Frontal cortex (tissue), 4 donors: ENCODE measurements around the gene LCLAT1. TPM values are rescaled to one million over a fixed set of nuclear protein-coding genes. Genes with fewer than 3 reads are reported as not detected.
"Not testable (repeated sequence)": the region's sequence is repeated elsewhere in the genome, so short reads cannot be mapped to it uniquely, and the experiment has no call there.

Experiments used
- DNase-seq, 2 donors: peaks; one replicate each; pipeline ENCODE4 v3.0.0; 2012; ENCODE audit warnings: low spot score in 2 of 2
- FAIRE-seq: peaks from 2 replicates; lab custom pipeline; 2012; peaks lifted over from hg19 to GRCh38; lab: Jason Lieb, UNC
- total RNA-seq: library from RNA; depleted of rRNA; stranded (reverse); fragments of >200 nt; gene quantifications from one replicate; pipeline ENCODE4 v1.2.3, GENCODE V29; 2014
- donor health status: control.
- donor health status: control.
- donor health status: control.

Gene LCLAT1
- total RNA-seq, 1 donor from 2014 or later: 23.6 TPM

DNA sequence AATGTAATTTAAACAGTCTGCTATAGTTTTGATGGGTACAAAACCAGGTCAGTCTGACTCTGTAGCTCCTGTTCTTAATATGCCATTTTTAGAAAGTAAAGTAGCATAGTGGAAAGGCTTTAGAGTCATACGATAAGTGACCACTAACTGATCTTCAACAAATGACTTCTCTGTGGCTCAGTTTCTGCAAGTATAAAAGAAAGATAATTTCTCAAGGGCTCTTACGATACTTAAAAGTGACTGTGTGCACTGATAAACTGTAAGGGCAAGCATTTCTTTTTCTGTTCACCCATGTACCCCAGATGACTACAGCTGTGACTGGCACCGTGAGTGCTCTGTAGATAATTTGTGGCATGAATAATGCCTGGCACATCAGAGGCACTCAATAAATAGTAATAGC, 178.7 kb downstream of the LCLAT1 start:
- no peak for DNase-seq
- no peak for FAIRE-seq

DNA sequence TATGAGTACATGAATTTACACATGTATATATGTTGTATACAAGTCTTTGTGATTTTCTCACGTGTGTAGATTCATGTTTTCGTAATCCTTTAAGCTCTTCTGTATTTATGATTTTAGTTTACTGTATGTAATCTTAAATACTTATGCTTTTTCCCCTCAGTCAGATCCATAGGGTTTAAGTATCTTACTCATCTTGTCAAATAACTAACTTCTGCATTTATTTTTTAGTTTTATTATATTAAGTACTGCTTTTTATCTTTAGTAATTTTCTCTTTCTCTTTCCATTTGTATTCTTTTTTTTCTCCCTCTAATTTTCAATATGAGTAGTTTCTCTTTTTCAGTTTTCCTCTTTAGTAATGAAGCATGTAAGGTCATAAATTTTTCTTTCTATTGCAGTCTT, 179.4 kb downstream of the LCLAT1 start:
- DNase-seq (no peak), FAIRE-seq (peak; percentile 70)

DNA sequence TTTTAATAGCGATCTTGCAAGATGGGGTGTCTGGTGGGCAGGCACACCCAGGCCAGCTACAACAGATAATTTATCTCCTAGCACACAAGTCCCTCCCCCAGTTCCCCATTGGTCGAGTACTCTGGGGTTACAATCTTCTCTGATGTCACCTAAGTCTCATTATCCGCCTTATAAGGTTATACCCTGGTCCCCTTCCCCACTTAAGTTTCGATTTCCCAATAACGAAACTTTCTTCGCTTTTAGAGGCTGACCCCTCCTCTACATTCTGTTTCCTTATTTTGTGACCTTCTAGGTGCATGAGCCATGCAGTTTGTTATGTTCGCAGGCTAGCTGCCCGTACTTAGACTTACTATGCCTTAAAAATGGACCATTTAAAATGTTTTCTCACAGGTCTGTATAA, 180.1 kb downstream of the LCLAT1 start:
- no peak for FAIRE-seq

DNA sequence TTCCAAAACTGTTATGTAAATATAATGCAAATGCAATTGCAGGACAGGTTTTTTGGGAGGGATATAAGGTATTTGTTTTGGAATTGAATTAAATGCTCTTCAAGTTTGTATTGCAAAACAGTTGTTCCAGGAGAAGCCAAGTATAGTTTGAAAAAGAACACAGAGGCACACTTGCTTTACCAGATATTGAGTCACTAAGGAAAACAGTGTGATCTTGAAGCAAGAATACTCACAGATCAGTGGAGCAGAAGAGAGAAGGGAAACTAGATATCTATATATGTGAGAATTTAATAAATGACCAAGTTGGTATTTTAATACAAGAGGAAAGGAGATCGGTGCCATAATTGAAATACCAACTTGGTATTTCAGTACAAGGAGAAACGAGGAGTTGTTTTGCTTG, 181.3 kb downstream of the LCLAT1 start:
- FAIRE-seq (no peak), DNase-seq (no peak)

More for the DNA sequence above, 180.1 kb downstream of the LCLAT1 start:
- DNase-seq: no peak

DNA sequence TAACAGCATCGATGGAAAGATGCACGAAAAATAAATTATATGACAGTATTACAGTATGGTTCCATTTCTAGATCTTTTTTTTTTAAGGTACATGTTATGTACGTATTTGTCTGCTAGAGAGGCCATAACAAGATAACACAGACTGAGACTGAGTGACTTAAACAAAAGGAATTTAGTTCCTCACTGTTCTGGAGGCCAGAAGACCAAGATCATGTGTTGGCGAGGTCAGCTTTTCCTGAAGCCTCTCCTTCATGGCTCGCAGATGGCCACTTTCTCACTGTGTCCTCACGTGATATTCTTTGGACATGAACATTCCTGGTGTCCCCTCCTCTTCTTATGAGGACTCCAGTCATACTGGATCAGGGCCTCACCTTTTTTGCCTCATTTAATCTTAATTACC, 182.8 kb downstream of the LCLAT1 start:
- FAIRE-seq: no peak
- DNase-seq: no peak

DNA sequence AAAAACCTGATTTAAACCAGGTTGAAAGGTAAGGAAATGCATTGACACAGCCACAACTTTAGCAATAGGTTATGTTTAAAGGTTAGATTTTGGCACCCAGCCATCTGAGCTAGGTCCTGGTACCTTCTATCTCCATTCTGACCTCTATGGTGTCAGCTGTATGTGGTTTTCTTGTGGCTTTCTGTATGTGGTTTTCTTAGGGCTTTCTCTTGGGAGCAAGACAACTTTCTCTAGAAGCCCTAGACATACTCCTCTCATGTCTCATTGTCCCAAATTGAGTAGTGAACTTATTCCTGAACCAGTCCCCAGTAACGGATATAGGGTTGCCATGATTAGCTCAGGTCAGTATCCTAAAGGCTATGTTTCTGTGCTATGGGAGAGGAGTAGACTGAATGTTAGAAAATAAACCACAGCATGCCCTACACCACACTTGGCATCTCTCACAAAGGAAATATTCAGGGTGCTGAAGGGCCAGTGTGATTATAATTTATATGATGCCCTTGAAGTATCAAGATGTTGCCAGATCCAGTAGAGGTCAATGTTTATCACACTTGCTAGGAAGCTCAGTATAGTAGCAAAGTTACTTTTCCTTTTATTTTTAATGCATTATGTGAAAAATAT, 184.1 kb downstream of the LCLAT1 start:
- FAIRE-seq (no peak), DNase-seq (no peak)

DNA sequence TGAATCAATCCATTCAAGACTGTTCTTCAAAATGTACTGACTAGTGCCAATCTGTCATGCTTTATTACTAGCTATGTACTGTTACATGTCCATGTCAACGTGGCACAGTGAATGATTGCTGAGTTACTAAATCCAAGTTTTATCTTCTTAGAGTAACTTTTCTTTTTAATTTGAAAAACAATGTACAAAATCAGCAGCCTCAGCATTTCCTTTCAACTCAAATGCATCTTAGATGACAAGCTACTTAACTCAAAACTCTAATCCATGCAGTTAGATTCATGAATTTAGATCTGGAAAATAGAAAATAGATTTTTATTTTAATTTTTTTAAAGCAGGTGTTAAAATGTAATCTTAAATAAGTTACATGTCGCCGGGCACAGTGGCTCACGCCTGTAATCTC, 186.0 kb downstream of the LCLAT1 start:
- FAIRE-seq (no peak), DNase-seq (no peak)

DNA sequence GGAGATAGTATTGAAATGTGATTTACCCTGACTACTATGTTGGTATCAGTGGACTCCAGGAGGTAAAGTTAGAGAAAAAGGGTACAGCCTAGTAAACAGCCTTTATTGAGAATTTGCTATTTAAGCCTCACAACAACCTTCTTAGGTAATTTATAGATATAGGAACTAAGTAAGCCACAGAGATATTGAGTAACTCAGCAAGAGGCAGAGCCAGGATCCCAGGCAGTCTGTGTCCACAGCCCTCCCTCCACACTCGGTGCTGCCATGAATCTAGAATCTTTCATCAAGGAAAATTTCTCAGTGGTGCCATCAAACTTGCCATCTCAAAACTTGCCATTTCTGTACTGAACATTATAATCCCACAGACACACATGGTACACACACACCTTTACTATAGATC, 189.3 kb downstream of the LCLAT1 start:
- FAIRE-seq: no peak

DNA sequence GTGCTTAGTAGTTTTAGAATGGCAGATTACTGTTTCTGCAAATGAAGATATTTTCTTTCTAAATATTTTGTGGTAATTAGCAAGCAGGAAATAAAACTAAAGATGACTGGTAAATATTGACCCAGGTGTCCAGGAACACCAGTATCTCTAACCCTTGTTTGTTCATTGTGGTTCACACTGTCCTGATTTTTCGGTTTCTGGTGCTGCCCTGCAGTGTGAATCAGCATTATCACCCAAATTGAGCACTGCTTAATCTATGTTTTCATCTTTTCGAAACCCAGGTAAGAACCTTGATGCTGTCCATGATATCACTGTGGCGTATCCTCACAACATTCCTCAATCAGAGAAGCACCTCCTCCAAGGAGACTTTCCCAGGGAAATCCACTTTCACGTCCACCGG, 192.8 kb downstream of the LCLAT1 start:
- FAIRE-seq: no peak
- DNase-seq: no peak

More for the DNA sequence above, 189.3 kb downstream of the LCLAT1 start:
- DNase-seq: no peak

DNA sequence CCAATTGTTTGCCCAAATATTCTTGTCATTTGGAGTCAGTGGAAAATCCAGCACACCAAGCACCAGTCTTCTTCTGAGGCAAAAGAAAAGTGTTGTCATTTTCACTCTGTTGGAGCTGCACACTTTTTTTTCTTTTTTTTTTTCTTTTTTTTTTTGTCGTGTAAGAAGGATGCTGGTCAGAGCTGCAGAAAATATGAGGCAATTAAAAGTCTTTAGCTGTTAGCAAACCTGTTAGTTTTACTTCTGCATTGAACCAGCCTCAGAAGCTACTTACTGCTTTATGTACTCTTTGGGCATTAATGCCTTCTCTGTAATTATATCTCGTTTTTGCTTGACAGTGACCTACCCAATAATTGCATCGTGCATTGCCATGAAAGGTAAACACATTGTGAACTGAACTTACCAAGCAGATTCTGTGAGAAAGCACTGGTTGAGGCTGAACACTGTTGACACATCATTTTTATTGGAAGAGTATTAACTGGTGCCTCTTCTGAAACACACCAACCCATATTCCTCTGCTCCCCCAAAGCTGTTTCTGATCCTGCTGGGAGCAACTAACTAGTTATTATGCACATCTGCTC, 194.8 kb downstream of the LCLAT1 start:
- FAIRE-seq (no peak), DNase-seq (no peak)

DNA sequence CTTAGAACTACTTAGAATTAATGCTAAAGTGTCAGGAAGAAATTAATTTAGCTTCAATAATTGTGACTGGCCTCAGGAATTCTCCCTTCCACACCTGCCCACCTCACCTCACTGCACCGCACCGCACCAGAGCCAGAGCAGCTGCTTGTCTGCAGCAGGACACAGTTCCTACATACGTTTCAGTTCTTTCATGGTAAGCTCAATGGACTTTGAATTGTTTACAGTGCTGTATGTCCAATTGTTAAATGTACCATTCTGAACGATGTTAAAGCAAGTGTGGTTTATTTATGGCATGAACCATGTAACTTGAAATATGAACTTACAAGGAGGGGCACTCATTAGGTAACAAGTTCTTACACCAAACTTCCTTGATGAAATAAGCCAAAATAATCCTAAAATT, 196.0 kb downstream of the LCLAT1 start:
- DNase-seq: not testable (repeated sequence)
- peak; percentile 13 for FAIRE-seq

DNA sequence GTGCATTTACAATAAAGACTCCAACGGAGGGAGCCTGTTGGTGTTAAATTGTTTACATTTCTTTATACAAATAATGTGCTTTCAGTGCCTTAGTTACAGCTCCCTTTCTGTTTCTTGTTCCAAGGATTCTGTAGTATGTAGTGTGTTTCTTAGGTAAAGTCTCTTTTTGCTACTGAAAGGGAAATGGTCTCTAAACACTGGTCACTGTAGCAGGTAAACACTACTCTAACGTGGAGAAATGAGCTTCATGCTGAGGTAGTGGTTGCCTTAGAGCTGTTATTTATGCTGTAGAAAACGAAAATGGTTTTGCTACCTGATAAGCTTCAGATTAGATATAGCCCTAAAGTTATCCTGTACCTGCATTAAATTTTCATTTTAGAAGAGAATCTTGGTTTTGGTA, 196.6 kb downstream of the LCLAT1 start:
- no peak for DNase-seq
- no peak for FAIRE-seq

DNA sequence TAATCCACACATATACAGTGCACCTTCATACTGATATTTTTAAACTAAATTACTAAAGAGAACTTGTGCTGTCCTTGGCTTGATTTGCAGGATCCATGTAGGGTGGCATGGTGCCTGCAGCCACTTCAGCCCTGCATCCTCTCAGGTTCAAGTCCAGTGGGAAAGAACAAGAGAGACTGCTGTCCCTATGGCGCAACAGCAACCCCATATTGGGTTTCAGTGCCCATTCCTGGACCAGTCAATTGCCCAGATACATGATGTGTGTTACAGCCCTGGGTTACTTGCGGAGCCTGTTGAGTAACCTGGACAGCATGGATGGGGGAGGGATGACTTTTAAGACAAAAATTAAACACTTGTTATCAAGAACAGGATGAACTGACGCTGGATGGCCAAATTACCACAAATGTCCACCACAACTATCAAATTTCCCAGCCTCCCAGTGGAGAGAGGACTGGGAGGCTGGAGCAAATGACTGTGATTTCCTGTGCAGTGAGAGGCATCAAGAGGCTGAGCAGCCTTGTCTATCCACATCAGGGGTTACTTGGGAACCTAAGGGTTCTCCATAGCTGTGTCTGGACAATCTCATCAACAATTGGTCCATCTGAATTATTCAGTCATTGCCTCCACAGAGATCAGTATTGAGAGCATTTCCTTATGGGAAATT, 198.2 kb downstream of the LCLAT1 start:
- DNase-seq: no peak
- no peak for FAIRE-seq

DNA sequence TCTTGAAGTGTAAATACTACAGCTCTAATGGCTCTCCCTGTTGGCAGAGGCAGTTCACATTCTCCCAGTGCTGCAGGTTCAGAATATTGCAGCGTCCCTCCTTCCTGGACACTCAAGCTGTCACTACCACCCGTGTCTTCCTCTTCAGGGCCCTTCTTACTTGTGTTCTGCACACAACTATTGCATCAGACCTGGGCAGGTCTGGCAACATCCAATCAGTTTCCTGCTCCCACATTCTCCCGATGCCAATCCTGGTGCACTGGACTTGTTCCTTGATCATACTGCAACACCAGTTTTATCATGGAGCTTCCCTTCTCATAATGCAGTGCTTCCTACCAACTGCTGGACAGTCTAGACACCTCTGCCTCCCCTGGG, 198.7 kb downstream of the LCLAT1 start:
- FAIRE-seq (no peak), DNase-seq (no peak)

DNA sequence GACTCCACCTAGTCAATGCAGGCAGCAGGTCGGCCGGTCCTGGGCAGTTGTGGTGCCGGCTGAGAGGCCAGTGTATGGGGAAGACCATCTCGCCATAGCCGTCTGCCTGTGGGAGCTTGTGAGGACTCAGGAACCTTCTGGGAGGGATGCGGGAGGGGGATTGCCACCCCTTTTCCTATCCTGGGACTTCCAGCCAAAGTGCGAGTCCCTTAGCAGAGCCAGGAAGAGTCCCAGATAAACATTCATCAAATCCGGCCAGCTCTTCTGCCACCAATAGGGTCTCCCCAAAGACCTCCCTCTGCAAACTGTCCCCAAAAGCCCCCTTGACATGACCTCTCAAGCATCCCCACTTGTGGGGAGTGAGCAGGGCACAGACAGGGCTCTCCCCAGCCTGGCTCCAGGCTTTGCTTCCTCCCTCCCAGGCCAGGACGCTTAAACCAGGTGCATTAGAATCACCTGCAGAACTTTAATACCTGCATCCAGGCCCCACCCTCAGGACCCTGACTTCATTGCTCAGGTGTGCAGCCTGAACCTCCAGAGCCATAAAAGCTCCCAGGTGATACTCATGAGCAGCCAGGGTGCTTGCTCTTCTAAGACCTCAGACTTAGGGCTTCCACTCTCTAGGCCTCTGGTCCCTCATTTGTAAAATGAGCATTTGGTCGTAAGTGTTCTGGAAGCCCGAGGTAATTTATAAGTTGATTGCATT, 200.9 kb downstream of the LCLAT1 start:
- FAIRE-seq: no peak

DNA sequence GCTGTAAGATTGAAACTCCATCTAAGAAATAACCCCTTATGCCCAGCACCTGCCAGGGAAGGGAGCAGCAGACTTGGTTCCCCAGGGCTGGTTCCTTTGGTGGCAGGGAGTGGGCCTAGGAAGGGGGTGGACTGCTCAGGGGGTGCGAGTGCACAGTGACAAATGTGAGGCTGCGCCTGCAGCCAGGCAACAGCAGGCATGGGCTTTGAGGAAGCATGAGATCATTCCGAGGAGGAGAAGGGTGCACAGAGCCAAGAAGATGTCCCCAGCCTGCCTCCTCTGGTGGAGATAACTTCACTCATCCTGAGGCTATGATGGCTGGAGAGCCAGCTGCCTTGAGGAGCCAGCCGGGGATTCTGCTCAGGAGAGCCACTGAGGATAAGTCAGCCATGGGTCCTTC, 202.2 kb downstream of the LCLAT1 start:
- FAIRE-seq: no peak
- no peak for DNase-seq

More for the DNA sequence above, 200.9 kb downstream of the LCLAT1 start:
- DNase-seq: no peak

DNA sequence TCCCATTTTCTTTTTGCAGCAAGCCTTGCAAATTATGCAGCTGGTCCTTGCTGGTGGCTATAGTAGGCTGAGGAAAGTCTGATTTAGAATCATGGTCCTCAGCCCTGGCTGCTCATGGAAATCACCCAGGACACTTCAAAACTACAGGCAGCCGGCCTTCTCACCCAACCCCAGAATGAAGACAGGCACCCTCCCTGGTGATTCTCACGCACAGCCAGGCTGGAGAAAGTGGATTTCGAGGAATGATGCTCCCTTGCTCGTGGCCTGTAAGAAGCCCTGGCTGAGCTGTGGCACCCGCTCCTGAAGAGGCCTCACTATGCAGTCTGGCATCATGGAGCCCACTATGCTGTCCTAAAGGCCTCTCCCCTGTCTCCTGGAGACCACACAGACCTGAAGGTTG, 202.8 kb downstream of the LCLAT1 start:
- FAIRE-seq (no peak), DNase-seq (no peak)

DNA sequence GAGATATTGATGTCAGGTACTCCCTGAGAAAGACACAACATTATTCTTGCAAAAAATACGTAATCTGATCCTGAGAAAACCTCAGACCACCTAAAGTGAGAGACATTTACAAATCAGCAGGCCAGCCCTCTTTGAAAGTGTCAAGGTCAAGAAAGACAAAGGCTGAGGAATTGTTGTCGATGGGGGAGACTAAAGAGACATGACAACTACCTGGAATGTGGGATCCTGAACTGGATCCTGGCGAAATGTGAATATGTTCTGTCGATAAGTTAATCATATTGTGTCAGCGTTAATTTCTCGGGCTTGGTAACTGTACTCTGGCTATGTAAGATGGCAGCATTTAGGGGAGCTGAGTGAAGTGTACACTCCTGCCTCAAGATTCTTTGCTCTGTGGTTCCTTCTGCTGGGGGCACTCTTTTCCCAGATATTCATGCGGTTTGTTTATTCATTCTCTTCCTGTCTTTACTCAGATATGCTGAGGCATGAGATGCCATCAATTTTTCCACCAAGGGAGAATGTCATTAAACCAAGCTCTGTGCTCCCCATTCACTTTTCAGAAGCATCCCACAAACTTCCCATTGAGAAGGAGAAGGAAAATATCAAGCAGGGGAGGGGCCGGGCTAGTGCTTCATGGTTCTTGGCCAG, 205.3 kb downstream of the LCLAT1 start:
- FAIRE-seq (no peak), DNase-seq (no peak)

DNA sequence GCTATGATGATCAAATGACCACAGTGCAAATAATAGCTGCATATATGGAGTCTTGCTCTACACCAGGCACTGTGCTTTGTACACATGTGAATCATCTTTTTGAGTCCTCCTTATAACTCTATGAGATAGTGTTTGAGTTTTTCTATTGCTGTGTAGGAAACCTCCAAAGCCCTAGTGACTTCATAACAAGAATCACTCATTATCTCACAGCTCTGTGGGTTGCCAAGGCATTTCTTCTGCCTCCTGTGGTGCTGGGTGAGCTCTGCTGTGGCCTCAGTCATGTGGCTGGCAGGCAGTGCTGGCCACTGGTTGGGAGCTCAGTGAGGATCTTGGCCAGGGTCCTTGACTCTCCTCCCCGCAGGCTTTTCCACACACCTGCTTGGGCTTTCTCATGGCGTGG, 206.8 kb downstream of the LCLAT1 start:
- no peak for FAIRE-seq

DNA sequence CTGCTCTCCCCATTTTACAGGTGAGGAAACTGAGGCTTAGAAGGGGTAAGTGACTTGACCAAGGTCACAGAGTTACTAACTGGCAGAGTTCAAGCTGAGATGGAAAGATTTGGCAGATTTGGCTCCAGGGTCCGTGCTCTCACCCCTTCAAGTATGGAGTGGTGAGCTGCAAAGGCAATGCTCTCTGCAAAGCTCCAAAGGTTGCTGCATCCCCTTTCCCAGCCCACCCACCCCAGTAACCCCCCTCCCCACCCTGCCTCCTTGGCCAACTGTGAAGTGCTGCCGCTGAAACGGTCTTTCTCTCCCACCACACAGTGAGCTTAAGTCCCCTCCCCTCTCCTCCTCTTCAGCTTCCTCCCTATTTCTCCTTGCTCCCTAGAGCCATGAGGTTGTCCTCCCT, 207.4 kb downstream of the LCLAT1 start:
- DNase-seq: no peak
- FAIRE-seq: no peak

More for the DNA sequence above, 206.8 kb downstream of the LCLAT1 start:
- DNase-seq: no peak
